HCT116 (cell line): Measurements from ENCODE around the gene DLST.

Source experiments
- CEBPB ChIP-seq: IDR thresholded peaks from 2 replicates; pipeline ENCODE4 v1.6.1; 2012; ENCODE audit warnings: low read depth
- EZH2 ChIP-seq: fragments of 200-600 bp; sonication (generic); IDR thresholded peaks from 2 replicates; pipeline ENCODE4 v1.6.1; 2017; ENCODE audit warnings: antibody characterized with exemption, mixed run types
- EZH2phosphoT487 ChIP-seq: fragments of 200-600 bp; IDR thresholded peaks from 2 replicates; pipeline ENCODE4 v1.6.1; 2018; ENCODE audit warnings: antibody characterized with exemption, borderline replicate concordance
- JUND ChIP-seq: IDR thresholded peaks from 2 replicates; pipeline ENCODE4 v1.6.1; 2012
- MAX ChIP-seq: IDR thresholded peaks from 2 replicates; pipeline ENCODE4 v1.6.1; 2012
- POLR2A ChIP-seq: IDR thresholded peaks from 2 replicates; pipeline ENCODE4 v1.7.0; 2011; ENCODE audit warnings: borderline replicate concordance; ENCODE audit not compliant: insufficient read depth, insufficient read length; ENCODE audit errors: extremely low read depth
- POLR2AphosphoS5 ChIP-seq: IDR thresholded peaks from 2 replicates; pipeline ENCODE4 v1.6.1; 2011; ENCODE audit warnings: mild to moderate bottlenecking, low read depth, low read length, moderate library complexity
- SIN3A ChIP-seq: IDR thresholded peaks from 2 replicates; pipeline ENCODE4 v1.6.1; 2012; ENCODE audit warnings: low read depth
- TF ChIP-seq, protein P1 (sequence below), 3 experiments: fragments of 200-600 bp in 1 of 3; sonication (generic) in 1 of 3; IDR thresholded peaks in 2 of 3; conservative IDR thresholded peaks in 1 of 3; 2 replicates each; pipeline ENCODE4 v1.5.1; 2012 to 2017; ENCODE audit warnings: low read depth in 2 of 3, low read length in 2 of 3, antibody characterized with exemption in 1 of 3, borderline replicate concordance in 1 of 3, control low read depth in 1 of 3, mild to moderate bottlenecking in 1 of 3, mixed read lengths in 1 of 3, mixed run types in 1 of 3, moderate library complexity in 1 of 3; ENCODE audit not compliant: insufficient read depth in 1 of 3
- TF ChIP-seq, protein P2 (sequence below): IDR thresholded peaks from 2 replicates; pipeline ENCODE4 v1.6.1; 2011; ENCODE audit warnings: mild to moderate bottlenecking, low read length, moderate library complexity; ENCODE audit not compliant: insufficient replicate concordance; ENCODE audit errors: extremely low read depth

- TF ChIP-seq POLR2A, result no peak
- no peak for TF ChIP-seq EZH2phosphoT487
- TF ChIP-seq, protein P1, sequence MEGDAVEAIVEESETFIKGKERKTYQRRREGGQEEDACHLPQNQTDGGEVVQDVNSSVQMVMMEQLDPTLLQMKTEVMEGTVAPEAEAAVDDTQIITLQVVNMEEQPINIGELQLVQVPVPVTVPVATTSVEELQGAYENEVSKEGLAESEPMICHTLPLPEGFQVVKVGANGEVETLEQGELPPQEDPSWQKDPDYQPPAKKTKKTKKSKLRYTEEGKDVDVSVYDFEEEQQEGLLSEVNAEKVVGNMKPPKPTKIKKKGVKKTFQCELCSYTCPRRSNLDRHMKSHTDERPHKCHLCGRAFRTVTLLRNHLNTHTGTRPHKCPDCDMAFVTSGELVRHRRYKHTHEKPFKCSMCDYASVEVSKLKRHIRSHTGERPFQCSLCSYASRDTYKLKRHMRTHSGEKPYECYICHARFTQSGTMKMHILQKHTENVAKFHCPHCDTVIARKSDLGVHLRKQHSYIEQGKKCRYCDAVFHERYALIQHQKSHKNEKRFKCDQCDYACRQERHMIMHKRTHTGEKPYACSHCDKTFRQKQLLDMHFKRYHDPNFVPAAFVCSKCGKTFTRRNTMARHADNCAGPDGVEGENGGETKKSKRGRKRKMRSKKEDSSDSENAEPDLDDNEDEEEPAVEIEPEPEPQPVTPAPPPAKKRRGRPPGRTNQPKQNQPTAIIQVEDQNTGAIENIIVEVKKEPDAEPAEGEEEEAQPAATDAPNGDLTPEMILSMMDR (IDR thresholded peaks at IDR 0.05 in 2 of 3, conservative IDR thresholded peaks at IDR 0.05 in 1 of 3; ENCODE audit: borderline replicate concordance in 1 of 3, insufficient read depth in 1 of 3, low read depth in 2 of 3, low read length in 2 of 3), result no peak
- no peak for TF ChIP-seq SIN3A
- no peak for TF ChIP-seq MAX
- no peak for TF ChIP-seq JUND
- no peak for TF ChIP-seq POLR2AphosphoS5
- TF ChIP-seq EZH2, result no peak
- TF ChIP-seq, protein P2, sequence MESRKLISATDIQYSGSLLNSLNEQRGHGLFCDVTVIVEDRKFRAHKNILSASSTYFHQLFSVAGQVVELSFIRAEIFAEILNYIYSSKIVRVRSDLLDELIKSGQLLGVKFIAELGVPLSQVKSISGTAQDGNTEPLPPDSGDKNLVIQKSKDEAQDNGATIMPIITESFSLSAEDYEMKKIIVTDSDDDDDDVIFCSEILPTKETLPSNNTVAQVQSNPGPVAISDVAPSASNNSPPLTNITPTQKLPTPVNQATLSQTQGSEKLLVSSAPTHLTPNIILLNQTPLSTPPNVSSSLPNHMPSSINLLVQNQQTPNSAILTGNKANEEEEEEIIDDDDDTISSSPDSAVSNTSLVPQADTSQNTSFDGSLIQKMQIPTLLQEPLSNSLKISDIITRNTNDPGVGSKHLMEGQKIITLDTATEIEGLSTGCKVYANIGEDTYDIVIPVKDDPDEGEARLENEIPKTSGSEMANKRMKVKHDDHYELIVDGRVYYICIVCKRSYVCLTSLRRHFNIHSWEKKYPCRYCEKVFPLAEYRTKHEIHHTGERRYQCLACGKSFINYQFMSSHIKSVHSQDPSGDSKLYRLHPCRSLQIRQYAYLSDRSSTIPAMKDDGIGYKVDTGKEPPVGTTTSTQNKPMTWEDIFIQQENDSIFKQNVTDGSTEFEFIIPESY, result no peak
- no peak for TF ChIP-seq CEBPB
Measured at GRCh38 chr14:74924061-74924460, 42.3 kb downstream of the DLST start.
